GM23248 (cell line): ENCODE data around the gene TBKBP1.

Experiments used
- EZH2 ChIP-seq: fragments of 200-600 bp; sonication (generic); IDR thresholded peaks from 2 replicates; pipeline ENCODE4 v1.6.1; 2018; ENCODE audit warnings: antibody characterized with exemption, mild to moderate bottlenecking; ENCODE audit not compliant: insufficient read depth, poor library complexity, severe bottlenecking
- EZH2phosphoT487 ChIP-seq: fragments of 200-600 bp; sonication (generic); IDR thresholded peaks from 2 replicates; pipeline ENCODE4 v1.6.1; 2018; ENCODE audit warnings: antibody characterized with exemption, moderate library complexity, mild to moderate bottlenecking, low read depth; ENCODE audit not compliant: insufficient read depth

DNA sequence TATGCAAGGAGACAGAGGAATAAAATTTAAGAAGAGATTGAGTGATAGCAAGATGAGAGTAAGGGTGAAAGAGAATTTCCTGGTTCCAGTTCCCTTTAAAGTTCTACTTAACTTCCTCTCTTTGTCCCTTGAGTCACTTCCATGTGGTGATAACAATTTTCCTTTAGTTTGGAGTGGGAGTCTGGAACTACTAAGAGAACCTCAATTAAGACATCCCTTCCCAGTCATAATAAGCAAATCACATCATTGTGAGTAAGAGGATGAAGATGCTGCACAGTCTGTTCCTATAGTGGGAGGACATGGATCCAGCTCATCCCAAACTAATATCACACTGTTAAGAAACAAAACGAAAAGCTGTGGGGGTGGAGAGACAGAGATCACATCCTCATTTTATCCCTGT lies 63.4 kb downstream of the TBKBP1 start:
- no peak for TF ChIP-seq EZH2phosphoT487
- TF ChIP-seq EZH2: no peak
